HFFc6 (cell line): ENCODE results near the gene CFDP1. TPM values are rescaled to one million over a fixed set of nuclear protein-coding genes. Genes with fewer than 3 reads are reported as not detected.
A peak's percentile ranks its signal among the peaks of the same experiment; 100 is the strongest.

Experiments
- DNase-seq: peaks from one replicate; pipeline ENCODE4 v3.0.0-alpha.2; 2018
- H3K27ac Mint-ChIP-seq: 2 replicates; pipeline ENCODE4 v1.8.0; 2020; ENCODE audit warnings: mild to moderate bottlenecking, mixed read lengths
- H3K27me3 Mint-ChIP-seq: 2 replicates; pipeline ENCODE4 v1.8.0; 2021; ENCODE audit warnings: mild to moderate bottlenecking, moderate library complexity, mixed read lengths; ENCODE audit not compliant: insufficient read depth
- H3K36me3 Mint-ChIP-seq: 2 replicates; pipeline ENCODE4 v1.8.0; 2021; ENCODE audit warnings: low read depth, mixed read lengths
- H3K4me1 Mint-ChIP-seq: 2 replicates; pipeline ENCODE4 v1.8.0; 2020; ENCODE audit warnings: low read depth, mixed read lengths
- H3K4me3 Mint-ChIP-seq: 2 replicates; pipeline ENCODE4 v1.8.0; 2020; ENCODE audit warnings: mild to moderate bottlenecking, moderate library complexity, mixed read lengths
- H3K9me3 Mint-ChIP-seq: 2 replicates; pipeline ENCODE4 v1.8.0; 2020; ENCODE audit warnings: mild to moderate bottlenecking, mixed read lengths
- total RNA-seq, 6 experiments: library from RNA; stranded (reverse); fragmentation: NEBNext Ultra II Directional; extraction: Animal tissue kit (Norgen Biotek cat#: 25700); gene quantifications; 2 replicates in 1 of 6; 3 replicates in 5 of 6; pipeline ENCODE4 v1.2.3, GENCODE V29; 2021
- TF ChIP-seq, protein P1 (sequence below): fragments of 200-600 bp; sonication (generic); IDR thresholded peaks from 2 replicates; pipeline ENCODE4 v1.5.0; 2021; ENCODE audit warnings: antibody characterized with exemption, mild to moderate bottlenecking

CFDP1 gene
- total RNA-seq, 6 experiments from 2014 or later: 33.0 to 43.1 (median 37.6) TPM

DNA sequence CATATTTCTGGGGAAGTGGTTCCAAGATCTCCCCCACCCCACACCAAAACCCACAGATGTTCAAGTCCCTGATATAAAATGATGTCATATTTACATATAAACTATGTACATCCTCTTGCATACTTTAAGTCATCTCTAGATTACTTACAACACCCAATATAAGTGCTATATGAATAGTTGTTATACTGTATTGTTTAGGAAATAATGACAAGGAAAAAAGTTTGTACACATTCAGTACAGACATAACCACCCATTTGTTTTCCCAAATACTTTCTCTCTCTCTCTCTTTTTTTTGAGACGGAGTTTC is 11.5 kb downstream of the CFDP1 start:
- no peaks in the 10 kb centered on the region for H3K9me3 Mint-ChIP-seq
- TF ChIP-seq, protein P1, sequence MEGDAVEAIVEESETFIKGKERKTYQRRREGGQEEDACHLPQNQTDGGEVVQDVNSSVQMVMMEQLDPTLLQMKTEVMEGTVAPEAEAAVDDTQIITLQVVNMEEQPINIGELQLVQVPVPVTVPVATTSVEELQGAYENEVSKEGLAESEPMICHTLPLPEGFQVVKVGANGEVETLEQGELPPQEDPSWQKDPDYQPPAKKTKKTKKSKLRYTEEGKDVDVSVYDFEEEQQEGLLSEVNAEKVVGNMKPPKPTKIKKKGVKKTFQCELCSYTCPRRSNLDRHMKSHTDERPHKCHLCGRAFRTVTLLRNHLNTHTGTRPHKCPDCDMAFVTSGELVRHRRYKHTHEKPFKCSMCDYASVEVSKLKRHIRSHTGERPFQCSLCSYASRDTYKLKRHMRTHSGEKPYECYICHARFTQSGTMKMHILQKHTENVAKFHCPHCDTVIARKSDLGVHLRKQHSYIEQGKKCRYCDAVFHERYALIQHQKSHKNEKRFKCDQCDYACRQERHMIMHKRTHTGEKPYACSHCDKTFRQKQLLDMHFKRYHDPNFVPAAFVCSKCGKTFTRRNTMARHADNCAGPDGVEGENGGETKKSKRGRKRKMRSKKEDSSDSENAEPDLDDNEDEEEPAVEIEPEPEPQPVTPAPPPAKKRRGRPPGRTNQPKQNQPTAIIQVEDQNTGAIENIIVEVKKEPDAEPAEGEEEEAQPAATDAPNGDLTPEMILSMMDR: no peak
- DNase-seq: no peak
- H3K4me3 Mint-ChIP-seq: no peak overlapping the region
- H3K36me3 Mint-ChIP-seq: no peaks in the 10 kb centered on the region
- H3K4me1 Mint-ChIP-seq: peaks cover 39% of the 10 kb centered on the region
- H3K27me3 Mint-ChIP-seq: no peaks in the 10 kb centered on the region; the same call in 1 of the 2 replicates
- peak overlapping the region; percentile 71; the same call in 1 of the 2 replicates for H3K27ac Mint-ChIP-seq

DNA sequence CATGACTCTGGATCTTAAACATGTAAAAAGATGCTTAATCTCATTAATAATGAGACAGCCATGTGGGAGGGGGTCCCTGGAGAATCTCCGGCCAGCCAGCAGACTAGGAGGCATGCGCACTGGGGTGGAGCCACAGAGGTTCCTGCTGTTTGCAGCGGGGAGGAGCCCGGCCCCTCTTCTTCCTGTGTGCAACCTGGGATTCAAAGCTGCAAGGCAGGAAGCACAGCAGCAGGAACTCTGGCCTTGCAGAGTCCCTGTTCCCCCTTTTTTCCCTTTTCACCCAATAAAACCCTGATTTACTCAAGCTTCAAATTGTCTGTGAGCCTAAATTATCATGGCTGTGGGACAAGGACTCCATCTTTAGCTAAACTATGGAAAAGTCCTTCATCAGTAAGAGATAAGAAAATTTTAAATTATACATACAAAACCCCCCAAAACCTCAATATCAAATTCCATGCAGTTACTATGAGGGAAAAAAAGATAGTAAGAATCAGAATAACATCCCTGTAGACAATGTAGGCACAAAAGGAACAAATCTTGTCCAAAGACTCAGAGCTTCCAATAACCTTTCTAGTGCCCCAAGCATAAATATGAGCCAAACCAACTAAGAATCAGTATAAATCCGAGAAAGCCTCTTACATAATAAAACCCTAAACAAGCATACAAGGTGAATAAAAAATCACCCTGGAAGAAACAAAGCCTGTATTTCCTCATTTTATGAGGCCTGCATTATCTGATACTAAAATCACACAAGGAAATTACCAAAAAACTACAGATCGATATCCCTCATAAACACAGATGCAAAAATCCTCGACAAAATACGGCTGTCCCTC is 12.1 kb downstream of the CFDP1 start:
- no peaks in the 10 kb centered on the region for H3K27me3 Mint-ChIP-seq

DNA sequence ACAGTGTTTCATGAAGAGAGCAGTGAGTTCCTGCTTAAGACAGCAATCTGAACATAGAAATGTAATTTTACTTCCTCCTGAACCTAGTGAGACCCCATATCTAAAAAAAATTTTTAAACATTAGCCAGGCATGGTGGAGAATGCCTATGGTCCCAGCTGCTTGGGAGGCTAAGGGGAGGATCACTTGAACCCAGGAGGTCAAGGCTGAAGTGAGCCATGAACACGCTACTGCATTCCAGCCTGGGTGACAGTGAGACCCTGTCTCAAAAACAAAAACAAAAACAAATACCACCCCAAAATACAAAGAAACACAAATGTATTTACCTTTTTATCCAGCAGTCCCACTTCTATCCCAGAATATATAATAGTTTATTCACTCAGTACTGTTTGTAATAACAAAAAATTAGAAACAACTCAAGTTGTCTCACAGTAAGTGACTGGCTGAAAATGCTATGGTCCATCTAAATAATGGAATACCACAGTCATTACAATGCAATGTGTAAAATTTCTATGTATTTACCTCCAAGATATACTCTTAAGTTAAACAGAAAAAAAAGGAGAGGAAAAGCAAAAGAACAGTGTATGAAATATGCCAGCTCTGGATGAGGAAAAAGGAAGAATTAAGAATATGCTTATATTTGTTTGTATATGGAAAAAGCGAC is 16.3 kb downstream of the CFDP1 start:
- DNase-seq: no peak

More for the DNA sequence above, 12.1 kb downstream of the CFDP1 start:
- H3K4me1 Mint-ChIP-seq: peaks cover 34% of the 10 kb centered on the region
- H3K27ac Mint-ChIP-seq: peak overlapping the region; percentile 71
- TF ChIP-seq, protein P1: no peak
- no peaks in the 10 kb centered on the region for H3K36me3 Mint-ChIP-seq
- DNase-seq: peak; percentile 20
- no peaks in the 10 kb centered on the region for H3K9me3 Mint-ChIP-seq
- peak overlapping the region; percentile 80 for H3K4me3 Mint-ChIP-seq

DNA sequence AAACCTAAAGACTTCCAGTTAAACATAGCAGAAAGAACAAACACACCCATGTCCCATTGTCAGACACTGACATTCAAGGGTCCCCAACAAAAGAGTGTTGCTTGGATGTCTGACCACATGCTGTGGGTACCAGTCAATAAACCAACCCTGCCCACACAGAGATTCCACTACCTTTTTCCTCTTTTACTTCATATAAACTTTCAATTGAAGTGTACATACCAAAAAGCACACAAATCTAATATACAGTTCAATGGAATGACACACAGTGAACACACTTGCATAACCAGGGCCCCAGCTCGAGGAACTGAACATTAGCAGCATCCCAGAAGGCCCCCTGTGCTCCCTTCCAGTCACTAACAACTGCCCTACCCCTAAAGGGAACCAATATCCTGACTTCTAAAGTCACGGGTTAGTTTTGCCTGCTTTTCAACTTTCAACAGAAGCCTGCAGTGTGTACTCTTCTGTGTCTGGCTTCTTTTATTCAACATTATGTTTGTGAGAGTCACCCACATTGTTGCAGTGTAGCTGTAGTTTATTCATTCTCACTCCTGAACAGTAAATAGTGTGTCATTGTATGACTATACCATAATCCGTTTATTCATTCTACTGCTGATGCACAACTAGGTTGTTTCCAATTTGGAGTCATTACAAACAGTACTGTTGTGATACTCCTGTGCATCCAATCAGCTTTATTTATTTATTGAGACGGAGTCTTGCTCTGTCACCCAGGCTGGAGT is 18.0 kb downstream of the CFDP1 start:
- H3K4me1 Mint-ChIP-seq: peaks cover 28% of the 10 kb centered on the region
- no peaks in the 10 kb centered on the region; the same call in 1 of the 2 replicates for H3K27me3 Mint-ChIP-seq
- H3K27ac Mint-ChIP-seq: peak overlapping the region; percentile 36
- no peak for DNase-seq
- TF ChIP-seq, protein P1: no peak
- H3K9me3 Mint-ChIP-seq: no peaks in the 10 kb centered on the region
- no peaks in the 10 kb centered on the region; the same call in 1 of the 2 replicates for H3K36me3 Mint-ChIP-seq
- H3K4me3 Mint-ChIP-seq: no peak overlapping the region

More for the DNA sequence above, 16.3 kb downstream of the CFDP1 start:
- H3K4me3 Mint-ChIP-seq: no peak overlapping the region
- H3K27ac Mint-ChIP-seq: no peak overlapping the region
- peaks cover 45% of the 10 kb centered on the region for H3K4me1 Mint-ChIP-seq
- H3K9me3 Mint-ChIP-seq: no peaks in the 10 kb centered on the region
- H3K36me3 Mint-ChIP-seq: no peaks in the 10 kb centered on the region; the same call in 1 of the 2 replicates
- no peaks in the 10 kb centered on the region; the same call in 1 of the 2 replicates for H3K27me3 Mint-ChIP-seq
- TF ChIP-seq, protein P1: no peak

DNA sequence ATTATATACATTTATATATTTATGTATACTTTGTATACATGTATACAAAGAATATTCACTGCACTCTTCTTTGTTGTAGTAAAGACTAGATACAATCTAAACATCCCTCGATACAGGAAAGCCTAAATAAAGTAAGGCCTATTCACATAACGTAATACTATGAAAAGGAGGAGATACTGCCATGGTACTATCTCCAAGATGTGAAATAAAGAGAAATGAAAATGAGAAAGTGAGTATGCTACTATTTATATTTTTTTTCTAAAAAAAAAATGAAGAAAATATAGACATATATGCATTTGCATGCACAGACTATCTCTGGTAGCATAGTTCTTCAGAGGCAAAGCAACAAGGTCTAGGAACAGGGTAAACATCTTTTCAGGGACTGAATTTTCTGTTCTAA is 19.4 kb downstream of the CFDP1 start:
- TF ChIP-seq, protein P1: no peak
- DNase-seq: no peak
- Mint-ChIP-seq H3K27ac (no peak overlapping the region), H3K4me3 (no peak overlapping the region), H3K27me3 (no peaks in the 10 kb centered on the region; the same call in 1 of the 2 replicates), H3K9me3 (no peaks in the 10 kb centered on the region), H3K4me1 (peaks cover 25% of the 10 kb centered on the region), H3K36me3 (no peaks in the 10 kb centered on the region; the same call in 1 of the 2 replicates)
